Sigmoid colon (tissue), 4 donors: ENCODE results near the gene PRMT9.

ENCODE experiments used
- EP300 ChIP-seq, 4 donors: sonication (generic); formaldehyde crosslinking; IDR thresholded peaks; one replicate each; pipeline ENCODE4 v1.6.1; 2017; ENCODE audit warnings: antibody characterized with exemption in 4 of 4
- POLR2AphosphoS5 ChIP-seq, 4 donors: sonication (generic); formaldehyde crosslinking; IDR thresholded peaks; one replicate each; pipeline ENCODE4 v1.6.1; 2017; ENCODE audit warnings: antibody characterized with exemption in 4 of 4
- TF ChIP-seq, protein P1 (sequence below), 4 experiments: fragments of 450-650 bp in 3 of 4; fragments of 200-600 bp in 1 of 4; IDR thresholded peaks; one replicate each; pipeline ENCODE4 v1.5.1; 2016 to 2019; ENCODE audit warnings: antibody characterized with exemption in 4 of 4, mild to moderate bottlenecking in 3 of 4, moderate library complexity in 2 of 4

- TF ChIP-seq, protein P1, sequence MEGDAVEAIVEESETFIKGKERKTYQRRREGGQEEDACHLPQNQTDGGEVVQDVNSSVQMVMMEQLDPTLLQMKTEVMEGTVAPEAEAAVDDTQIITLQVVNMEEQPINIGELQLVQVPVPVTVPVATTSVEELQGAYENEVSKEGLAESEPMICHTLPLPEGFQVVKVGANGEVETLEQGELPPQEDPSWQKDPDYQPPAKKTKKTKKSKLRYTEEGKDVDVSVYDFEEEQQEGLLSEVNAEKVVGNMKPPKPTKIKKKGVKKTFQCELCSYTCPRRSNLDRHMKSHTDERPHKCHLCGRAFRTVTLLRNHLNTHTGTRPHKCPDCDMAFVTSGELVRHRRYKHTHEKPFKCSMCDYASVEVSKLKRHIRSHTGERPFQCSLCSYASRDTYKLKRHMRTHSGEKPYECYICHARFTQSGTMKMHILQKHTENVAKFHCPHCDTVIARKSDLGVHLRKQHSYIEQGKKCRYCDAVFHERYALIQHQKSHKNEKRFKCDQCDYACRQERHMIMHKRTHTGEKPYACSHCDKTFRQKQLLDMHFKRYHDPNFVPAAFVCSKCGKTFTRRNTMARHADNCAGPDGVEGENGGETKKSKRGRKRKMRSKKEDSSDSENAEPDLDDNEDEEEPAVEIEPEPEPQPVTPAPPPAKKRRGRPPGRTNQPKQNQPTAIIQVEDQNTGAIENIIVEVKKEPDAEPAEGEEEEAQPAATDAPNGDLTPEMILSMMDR (IDR thresholded peaks at IDR 0.05): no peak
- no peak for TF ChIP-seq POLR2AphosphoS5 (IDR thresholded peaks at IDR 0.05)
- TF ChIP-seq EP300 (IDR thresholded peaks at IDR 0.05): no peak
Observed at GRCh38 chr4:147682755-147683154, 1.2 kb downstream of the PRMT9 start.
